Progenitor cell of endocrine pancreas (in vitro differentiated cells): ENCODE measurements around the gene LDLRAD4. TPM values are rescaled to one million over a fixed set of nuclear protein-coding genes. Genes with fewer than 3 reads are reported as not detected.

Experiments used
- DNase-seq: peaks from one replicate; pipeline ENCODE4 v3.0.0; 2021; ENCODE audit warnings: low spot score; ENCODE audit not compliant: unreplicated experiment
- H3K27ac Mint-ChIP-seq: 2 replicates; pipeline ENCODE4 v1.8.0; 2021; ENCODE audit warnings: mild to moderate bottlenecking, moderate library complexity, mixed read lengths
- H3K27me3 Mint-ChIP-seq: 2 replicates; pipeline ENCODE4 v1.8.0; 2021; ENCODE audit warnings: mixed read lengths
- H3K36me3 Mint-ChIP-seq: 2 replicates; pipeline ENCODE4 v1.8.0; 2022; ENCODE audit warnings: mixed read lengths; ENCODE audit not compliant: insufficient read depth
- H3K4me1 Mint-ChIP-seq: 2 replicates; pipeline ENCODE4 v1.8.0; 2021; ENCODE audit warnings: low read depth, mixed read lengths
- H3K4me3 Mint-ChIP-seq: 2 replicates; pipeline ENCODE4 v1.8.0; 2021; ENCODE audit warnings: low read depth, mild to moderate bottlenecking, moderate library complexity, mixed read lengths
- H3K9me3 Mint-ChIP-seq: 2 replicates; pipeline ENCODE4 v1.8.0; 2021; ENCODE audit warnings: low read depth, mixed read lengths
- CTCF ChIP-seq: fragments of 200-600 bp; sonication (generic); IDR thresholded peaks from one replicate; pipeline ENCODE4 v1.5.0; 2021; ENCODE audit warnings: antibody characterized with exemption, mild to moderate bottlenecking; ENCODE audit not compliant: unreplicated experiment
- total RNA-seq: library from RNA; stranded (reverse); gene quantifications from 2 replicates; pipeline ENCODE4 v1.2.1, GENCODE V29; 2021

The LDLRAD4 gene
- total RNA-seq, 1 donor from 2014 or later, result 3.8 TPM

GRCh38 chr18:13635046-13635445 lies 416.5 kb downstream of the LDLRAD4 start:
- DNase-seq, result no peak
- Mint-ChIP-seq H3K27me3 (no peaks in the 10 kb centered on the region), H3K9me3 (no peaks in the 10 kb centered on the region), H3K27ac (no peak overlapping the region), H3K4me1 (peaks cover under 1% of the 10 kb centered on the region), H3K36me3 (no peaks in the 10 kb centered on the region), H3K4me3 (no peak overlapping the region)
- no peak for TF ChIP-seq CTCF

- no peak for DNase-seq
- no peak overlapping the region for H3K4me3 Mint-ChIP-seq
- no peak overlapping the region for H3K27ac Mint-ChIP-seq
- peaks cover 3% of the 10 kb centered on the region for H3K36me3 Mint-ChIP-seq
- TF ChIP-seq CTCF, result no peak
- peaks cover 6% of the 10 kb centered on the region for H3K9me3 Mint-ChIP-seq
- no peaks in the 10 kb centered on the region for H3K4me1 Mint-ChIP-seq
- H3K27me3 Mint-ChIP-seq, result no peaks in the 10 kb centered on the region
Observed at GRCh38 chr18:13638719-13639595, 420.4 kb downstream of the LDLRAD4 start.

GRCh38 chr18:13640266-13640860 lies 421.8 kb downstream of the LDLRAD4 start:
- Mint-ChIP-seq H3K36me3 (peaks cover 3% of the 10 kb centered on the region), H3K27ac (no peak overlapping the region), H3K4me3 (no peak overlapping the region), H3K27me3 (no peaks in the 10 kb centered on the region), H3K9me3 (peaks cover 6% of the 10 kb centered on the region), H3K4me1 (no peaks in the 10 kb centered on the region)
- TF ChIP-seq CTCF, result no peak
- no peak for DNase-seq

- H3K4me1 Mint-ChIP-seq, result no peaks in the 10 kb centered on the region
- no peak overlapping the region for H3K27ac Mint-ChIP-seq
- peaks cover 6% of the 10 kb centered on the region for H3K9me3 Mint-ChIP-seq
- no peak for TF ChIP-seq CTCF
- H3K4me3 Mint-ChIP-seq, result peak overlapping the region; percentile 46
- H3K27me3 Mint-ChIP-seq, result no peaks in the 10 kb centered on the region
- DNase-seq, result no peak
- peaks cover 3% of the 10 kb centered on the region for H3K36me3 Mint-ChIP-seq
Observed at GRCh38 chr18:13641551-13642439, 423.2 kb downstream of the LDLRAD4 start.

GRCh38 chr18:13642440-13642827 lies 423.9 kb downstream of the LDLRAD4 start:
- no peak for TF ChIP-seq CTCF
- Mint-ChIP-seq H3K9me3 (peaks cover 6% of the 10 kb centered on the region), H3K4me1 (no peaks in the 10 kb centered on the region), H3K4me3 (no peak overlapping the region), H3K27ac (no peak overlapping the region), H3K36me3 (peaks cover 3% of the 10 kb centered on the region), H3K27me3 (no peaks in the 10 kb centered on the region)
- DNase-seq, result no peak
